OCI-M2 (cell line): Measurements from ENCODE around the gene FBXW4.

ENCODE experiments used
- DNase-seq: peaks from one replicate; lab custom pipeline; 2025; ENCODE audit not compliant: unreplicated experiment; lab: John Stamatoyannopoulos, UW

The FBXW4 gene

GRCh38 chr10:101696632-101697031 lies 1.7 kb upstream of the FBXW4 start:
- DNase-seq, result no peak

GRCh38 chr10:101695404-101695890 lies 477 bp upstream of the FBXW4 start:
- DNase-seq, result no peak

GRCh38 chr10:101693978-101694673 lies 844 bp downstream of the FBXW4 start:
- DNase-seq, result no peak

GRCh38 chr10:101693651-101693977 lies 1.4 kb downstream of the FBXW4 start:
- no peak for DNase-seq

- DNase-seq, result no peak
Measured at GRCh38 chr10:101691081-101691480, 3.9 kb downstream of the FBXW4 start.

- no peak for DNase-seq
Measured at GRCh38 chr10:101690461-101690860, 4.5 kb downstream of the FBXW4 start.

- no peak for DNase-seq
Measured at GRCh38 chr10:101687071-101687658, 7.8 kb downstream of the FBXW4 start.

- no peak for DNase-seq
Measured at GRCh38 chr10:101686133-101686925, 8.6 kb downstream of the FBXW4 start.

GRCh38 chr10:101684782-101685181 lies 10.2 kb downstream of the FBXW4 start:
- no peak for DNase-seq

- DNase-seq, result no peak
Measured at GRCh38 chr10:101683276-101683675, 11.7 kb downstream of the FBXW4 start.

GRCh38 chr10:101682172-101682825 lies 12.7 kb downstream of the FBXW4 start:
- DNase-seq, result no peak

- DNase-seq, result no peak
Measured at GRCh38 chr10:101676565-101676964, 18.4 kb downstream of the FBXW4 start.

- no peak for DNase-seq
Measured at GRCh38 chr10:101675115-101675514, 19.9 kb downstream of the FBXW4 start.

GRCh38 chr10:101672536-101672935 lies 22.4 kb downstream of the FBXW4 start:
- no peak for DNase-seq

- no peak for DNase-seq
Measured at GRCh38 chr10:101671453-101671852, 23.5 kb downstream of the FBXW4 start.

- DNase-seq, result no peak
Measured at GRCh38 chr10:101670635-101671034, 24.3 kb downstream of the FBXW4 start.

GRCh38 chr10:101669181-101669580 lies 25.8 kb downstream of the FBXW4 start:
- DNase-seq, result no peak

GRCh38 chr10:101668566-101668965 lies 26.4 kb downstream of the FBXW4 start:
- no peak for DNase-seq

- DNase-seq, result no peak
Measured at GRCh38 chr10:101666083-101666482, 28.9 kb downstream of the FBXW4 start.

GRCh38 chr10:101663097-101663496 lies 31.9 kb downstream of the FBXW4 start:
- no peak for DNase-seq

- no peak for DNase-seq
Measured at GRCh38 chr10:101660256-101660655, 34.7 kb downstream of the FBXW4 start.

GRCh38 chr10:101658975-101659374 lies 36.0 kb downstream of the FBXW4 start:
- DNase-seq, result no peak
